Neuronal stem cell (in vitro differentiated cells): ENCODE data around the gene PNPLA8.

Experiments
- DNase-seq: peaks from one replicate; pipeline ENCODE4 v3.0.0-alpha.2; 2013; ENCODE audit warnings: low spot score
- H2AFZ ChIP-seq: one replicate; pipeline ENCODE4 v1.6.1; 2013; ENCODE audit warnings: mild to moderate bottlenecking, low read length, inconsistent platforms
- H2AK5ac ChIP-seq: 2 replicates; pipeline ENCODE4 v1.6.1; 2013; ENCODE audit warnings: low read depth, mild to moderate bottlenecking, inconsistent platforms, low read length, moderate library complexity, mixed read lengths
- H2BK120ac ChIP-seq: 2 replicates; pipeline ENCODE4 v1.6.1; 2013; ENCODE audit warnings: low read depth, mild to moderate bottlenecking, inconsistent platforms, low read length, moderate library complexity, mixed read lengths
- H2BK12ac ChIP-seq: one replicate; pipeline ENCODE4 v1.6.1; 2013; ENCODE audit warnings: low read length, inconsistent platforms
- H2BK15ac ChIP-seq: 2 replicates; pipeline ENCODE4 v1.6.1; 2013; ENCODE audit warnings: mild to moderate bottlenecking, low read length, inconsistent platforms, mixed read lengths
- H2BK5ac ChIP-seq: one replicate; pipeline ENCODE4 v1.6.1; 2013; ENCODE audit warnings: inconsistent platforms, mild to moderate bottlenecking, low read length, moderate library complexity
- H3K14ac ChIP-seq: one replicate; pipeline ENCODE4 v1.6.1; 2013; ENCODE audit warnings: low read length, inconsistent platforms
- H3K18ac ChIP-seq: 2 replicates; pipeline ENCODE4 v1.6.1; 2013; ENCODE audit warnings: low read length, inconsistent platforms
- H3K23ac ChIP-seq: 2 replicates; pipeline ENCODE4 v1.6.1; 2013; ENCODE audit warnings: low read depth, mild to moderate bottlenecking, mixed read lengths, low read length, inconsistent platforms; ENCODE audit not compliant: poor library complexity
- H3K27ac ChIP-seq: replicated peaks from 3 replicates; pipeline ENCODE4 v1.5.1; 2013; ENCODE audit warnings: low read length, inconsistent platforms
- H3K27me3 ChIP-seq, 3 experiments: 2 replicates each; pipeline ENCODE4 v1.6.1; 2013; ENCODE audit warnings: low read length in 3 of 3, mild to moderate bottlenecking in 2 of 3, inconsistent platforms in 1 of 3, low read depth in 1 of 3, mixed read lengths in 1 of 3, moderate library complexity in 1 of 3; ENCODE audit not compliant: control insufficient read depth in 3 of 3, insufficient read depth in 3 of 3
- H3K36me3 ChIP-seq, 2 donors: replicated peaks in 1 of 2; 2 replicates each; pipeline ENCODE4 v1.6.1; 2013; ENCODE audit warnings: low read length in 2 of 2; ENCODE audit not compliant: control insufficient read depth in 2 of 2, insufficient read depth in 2 of 2
- H3K4ac ChIP-seq: 2 replicates; pipeline ENCODE4 v1.6.1; 2013; ENCODE audit warnings: inconsistent platforms, mild to moderate bottlenecking, low read length, moderate library complexity
- H3K4me1 ChIP-seq, 2 donors: 1 replicate in 1 of 2; 2 replicates in 1 of 2; pipeline ENCODE4 v1.6.1; 2013; ENCODE audit warnings: low read length in 2 of 2, low read depth in 1 of 2; ENCODE audit not compliant: control insufficient read depth in 2 of 2, insufficient read depth in 1 of 2
- H3K4me2 ChIP-seq: one replicate; pipeline ENCODE4 v1.6.1; 2013; ENCODE audit warnings: mild to moderate bottlenecking, low read length, inconsistent platforms; ENCODE audit not compliant: insufficient read depth, poor library complexity, severe bottlenecking
- H3K4me3 ChIP-seq, 2 donors: 2 replicates each; pipeline ENCODE4 v1.5.1; 2013; ENCODE audit warnings: low read length in 2 of 2, mild to moderate bottlenecking in 2 of 2, inconsistent platforms in 1 of 2, moderate library complexity in 1 of 2
- H3K79me1 ChIP-seq: one replicate; pipeline ENCODE4 v1.6.1; 2013; ENCODE audit warnings: low read depth, mild to moderate bottlenecking, inconsistent platforms, low read length, moderate library complexity
- H3K9ac ChIP-seq: one replicate; pipeline ENCODE4 v1.6.1; 2013; ENCODE audit warnings: mild to moderate bottlenecking, low read depth, low read length, inconsistent platforms; ENCODE audit not compliant: poor library complexity
- H3K9me3 ChIP-seq, 2 donors: replicated peaks in 1 of 2; 2 replicates each; pipeline versions ENCODE3 to v1.6.1; 2013; ENCODE audit warnings: low read length in 2 of 2, mild to moderate bottlenecking in 2 of 2, inconsistent platforms in 1 of 2, low read depth in 1 of 2, mixed read lengths in 1 of 2, moderate library complexity in 1 of 2; ENCODE audit not compliant: control insufficient read depth in 2 of 2, insufficient read depth in 1 of 2
- H4K8ac ChIP-seq: one replicate; pipeline ENCODE4 v1.6.1; 2013; ENCODE audit warnings: low read depth, mild to moderate bottlenecking, inconsistent platforms, low read length, moderate library complexity
- H4K91ac ChIP-seq: one replicate; pipeline ENCODE4 v1.6.1; 2013; ENCODE audit warnings: low read length, low read depth, mild to moderate bottlenecking, inconsistent platforms; ENCODE audit not compliant: poor library complexity
- WGBS, 2 donors: extraction: QIAGEN DNeasy Blood & Tissue Kit; methylation state at CpG; one replicate each; pipeline ENCODE4 v1.1.7; 2013; ENCODE audit warnings: missing lambda C conversion rate in 2 of 2, mixed read lengths in 1 of 2; ENCODE audit not compliant: insufficient read length in 2 of 2, insufficient replicate concordance in 1 of 2; ENCODE audit errors: extremely low coverage in 2 of 2; 5-methylcytosine and 5-hydroxymethylcytosine counted together

PNPLA8 gene

GRCh38 chr7:108488768-108489538 lies 37.0 kb downstream of the PNPLA8 start:
- peaks cover 2 to 16% of the 10 kb centered on the region in 2 donors for H3K36me3 ChIP-seq
- H2BK15ac ChIP-seq, result no peak overlapping the region
- DNase-seq, result no peak
- H3K4ac ChIP-seq, result no peak overlapping the region
- H3K4me3 ChIP-seq, result no peak overlapping the region
- no peak overlapping the region for H2BK12ac ChIP-seq
- no peak overlapping the region for H3K18ac ChIP-seq
- H3K9ac ChIP-seq, result no peak overlapping the region
- H2AK5ac ChIP-seq, result no peak overlapping the region
- H3K23ac ChIP-seq, result no peak overlapping the region
- no peak overlapping the region for H3K14ac ChIP-seq
- H3K4me2 ChIP-seq, result no peak overlapping the region
- no peak overlapping the region for H2AFZ ChIP-seq
- no CpG with 5 or more reads among the region's 4 CpGs for WGBS, 2 donors
- no peak overlapping the region for H2BK120ac ChIP-seq
- H3K4me1 ChIP-seq, result no peaks in the 10 kb centered on the region
- H3K27ac ChIP-seq, result no peak overlapping the region
- peaks cover 0 to 1% of the 10 kb centered on the region in 2 donors for H3K9me3 ChIP-seq
- H2BK5ac ChIP-seq, result no peak overlapping the region
- H3K79me1 ChIP-seq, result no peaks in the 10 kb centered on the region
- H4K91ac ChIP-seq, result no peak overlapping the region
- H3K27me3 ChIP-seq, result no peaks in the 10 kb centered on the region
- no peak overlapping the region for H4K8ac ChIP-seq

- Histone ChIP-seq H3K36me3 (peaks cover 0 to 19% of the 10 kb centered on the region in 2 donors), H3K27me3 (no peaks in the 10 kb centered on the region), H3K9ac (no peak overlapping the region), H3K4me3 (no peak overlapping the region), H3K27ac (no peak overlapping the region), H2BK12ac (no peak overlapping the region), H4K8ac (no peak overlapping the region), H3K79me1 (no peaks in the 10 kb centered on the region), H3K4me1 (no peaks in the 10 kb centered on the region), H3K4ac (no peak overlapping the region), H2BK5ac (no peak overlapping the region), H3K4me2 (no peak overlapping the region), H3K9me3 (no peaks in the 10 kb centered on the region), H2BK15ac (no peak overlapping the region), H3K14ac (no peak overlapping the region), H3K18ac (no peak overlapping the region), H4K91ac (no peak overlapping the region), H2AK5ac (no peak overlapping the region), H3K23ac (no peak overlapping the region), H2BK120ac (no peak overlapping the region), H2AFZ (no peak overlapping the region)
- no peak for DNase-seq
These were observed 38.3 kb downstream of the PNPLA8 start for GRCh38 chr7:108487646-108488045.

- no peak overlapping the region for H2BK120ac ChIP-seq
- H2AFZ ChIP-seq, result no peak overlapping the region
- H3K4me2 ChIP-seq, result no peak overlapping the region
- H2BK15ac ChIP-seq, result no peak overlapping the region
- no peak overlapping the region for H2BK5ac ChIP-seq
- H3K18ac ChIP-seq, result no peak overlapping the region
- H3K14ac ChIP-seq, result no peak overlapping the region
- DNase-seq, result no peak
- H2AK5ac ChIP-seq, result no peak overlapping the region
- H3K23ac ChIP-seq, result no peak overlapping the region
- no peak overlapping the region for H2BK12ac ChIP-seq
- no peak overlapping the region for H3K4ac ChIP-seq
- H3K9ac ChIP-seq, result no peak overlapping the region
- no peak overlapping the region for H4K8ac ChIP-seq
- H3K27me3 ChIP-seq, result no peaks in the 10 kb centered on the region
- WGBS, 2 donors, result no CpG with 5 or more reads among the region's 5 CpGs
- no peak overlapping the region for H3K27ac ChIP-seq
- no peaks in the 10 kb centered on the region for H3K9me3 ChIP-seq
- no peak overlapping the region for H4K91ac ChIP-seq
- H3K4me1 ChIP-seq, result no peaks in the 10 kb centered on the region
- no peak overlapping the region for H3K4me3 ChIP-seq
- peaks cover 0 to 15% of the 10 kb centered on the region in 2 donors for H3K36me3 ChIP-seq
- no peaks in the 10 kb centered on the region for H3K79me1 ChIP-seq
These were observed 39.5 kb downstream of the PNPLA8 start for GRCh38 chr7:108486291-108486966.

- Histone ChIP-seq H3K4me3 (no peak overlapping the region), H2AFZ (no peak overlapping the region), H4K91ac (no peak overlapping the region), H3K18ac (no peak overlapping the region), H3K27me3 (no peaks in the 10 kb centered on the region), H3K4me2 (no peak overlapping the region), H2BK15ac (no peak overlapping the region), H3K27ac (no peak overlapping the region), H3K4ac (no peak overlapping the region), H3K23ac (no peak overlapping the region), H3K9me3 (no peaks in the 10 kb centered on the region), H2BK12ac (no peak overlapping the region), H2AK5ac (no peak overlapping the region), H4K8ac (no peak overlapping the region), H3K9ac (no peak overlapping the region), H2BK5ac (no peak overlapping the region), H2BK120ac (no peak overlapping the region), H3K79me1 (no peaks in the 10 kb centered on the region), H3K14ac (no peak overlapping the region), H3K36me3 (peaks cover 0 to 17% of the 10 kb centered on the region in 2 donors), H3K4me1 (no peaks in the 10 kb centered on the region)
- no CpG with 5 or more reads among the region's 1 CpG for WGBS, 2 donors
- no peak for DNase-seq
These were observed 41.8 kb downstream of the PNPLA8 start for GRCh38 chr7:108484137-108484536.
